HCT116 (cell line): ENCODE results near the gene PLCD1. TPM values are rescaled to one million over a fixed set of nuclear protein-coding genes. Genes with fewer than 3 reads are reported as not detected.

Experiments used
- ATAC-seq: fragments of 200-7000 bp; cut with Tn5 transposase; 2 replicates; pipeline ENCODE4 v1.9.1; 2020; ENCODE audit warnings: mild to moderate bottlenecking, moderate library complexity
- BruUV-seq: library from RNA; stranded (reverse); fragments of 400-500 nt; replicated peaks from 2 replicates; lab custom pipeline; 2021; lab: Mats Ljungman, UMichigan
- CTCF ChIA-PET: fragments of 300-600 bp; sonication (Branson Sonifier 250); formaldehyde crosslinking; loops from one replicate; lab custom pipeline; 2021; ENCODE audit warnings: antibody characterized with exemption; lab: Charles Lee
- POLR2A ChIA-PET: fragments of 300-600, 350-600 bp; sonication (Branson Sonifier 250); formaldehyde crosslinking; loops from one replicate; lab custom pipeline; 2021; ENCODE audit warnings: antibody characterized with exemption; lab: Charles Lee
- RAD21 ChIA-PET, 2 experiments: fragments of 300-600 bp; sonication (Branson Sonifier 250); formaldehyde crosslinking; loops; one replicate each; lab custom pipeline; 2023; ENCODE audit warnings: low total read pairs in 2 of 2; ENCODE audit not compliant: uncharacterized antibody in 2 of 2, unreplicated experiment in 2 of 2, low non-redundant PET in 1 of 2; lab: Charles Lee
- DNase-seq: peaks from one replicate; pipeline ENCODE4 v3.0.0-alpha.2; 2010; ENCODE audit warnings: low read depth, low spot score
- H2AFZ ChIP-seq: fragments of 200-600 bp; shearing (Covaris generic), sonication (generic); 2 replicates; pipeline ENCODE4 v1.6.1; 2017; ENCODE audit warnings: low read depth, mixed run types, mixed read lengths, antibody characterized with exemption, low read length; ENCODE audit not compliant: poor library complexity, severe bottlenecking
- H3K27ac ChIP-seq: 2 replicates; pipeline ENCODE4 v1.5.1; 2012; ENCODE audit warnings: low read depth, low read length
- H3K27me3 ChIP-seq: fragments of 200-600 bp; sonication (generic); 2 replicates; pipeline ENCODE4 v1.6.1; 2016; ENCODE audit warnings: mixed run types, low read length, mixed read lengths; ENCODE audit not compliant: insufficient read depth
- H3K36me3 ChIP-seq, 2 experiments: fragments of 200-500 bp in 1 of 2; fragments of 200-600 bp in 1 of 2; sonication (Bioruptor generic) in 1 of 2; sonication (generic) in 1 of 2; 2 replicates each; pipeline versions ENCODE4 v1.5.1 to v1.6.1; 2014 to 2016; ENCODE audit warnings: low read length in 2 of 2, inconsistent platforms in 1 of 2, mixed read lengths in 1 of 2, mixed run types in 1 of 2; ENCODE audit not compliant: insufficient read depth in 2 of 2, control insufficient read depth in 1 of 2
- H3K4me1 ChIP-seq, 2 experiments: fragments of 200-600 bp in 1 of 2; sonication (generic) in 1 of 2; 2 replicates each; pipeline versions ENCODE4 v1.5.1 to v1.6.1; 2012 to 2017; ENCODE audit warnings: low read length in 2 of 2, inconsistent platforms in 1 of 2, mild to moderate bottlenecking in 1 of 2, mixed read lengths in 1 of 2, mixed run types in 1 of 2, moderate library complexity in 1 of 2; ENCODE audit not compliant: insufficient read depth in 2 of 2, control insufficient read depth in 1 of 2
- H3K4me2 ChIP-seq: fragments of 200-600 bp; sonication (generic); 2 replicates; pipeline ENCODE4 v1.6.1; 2017; ENCODE audit warnings: mixed run types, low read length, mixed read lengths
- H3K4me3 ChIP-seq, 2 experiments: fragments of 200-600 bp in 1 of 2; sonication (generic) in 1 of 2; replicated peaks in 1 of 2; 2 replicates each; pipeline ENCODE4 v1.5.1; 2011 to 2016; ENCODE audit warnings: low read length in 2 of 2, control low read depth in 1 of 2, low read depth in 1 of 2, mild to moderate bottlenecking in 1 of 2, mixed read lengths in 1 of 2, mixed run types in 1 of 2
- H3K79me2 ChIP-seq: fragments of 200-600 bp; sonication (generic); 2 replicates; pipeline ENCODE4 v1.6.1; 2017; ENCODE audit warnings: mild to moderate bottlenecking, mixed run types, low read length, moderate library complexity, mixed read lengths; ENCODE audit not compliant: insufficient read depth
- H3K9ac ChIP-seq: fragments of 200-600 bp; sonication (generic); 2 replicates; pipeline ENCODE4 v1.6.1; 2016; ENCODE audit warnings: low read length, mixed read lengths
- H3K9me2 ChIP-seq: fragments of 200-600 bp; sonication (generic), shearing (Covaris generic); 2 replicates; pipeline ENCODE4 v1.6.1; 2017; ENCODE audit warnings: mixed run types, mild to moderate bottlenecking, moderate library complexity; ENCODE audit not compliant: insufficient read depth
- H3K9me3 ChIP-seq, 2 experiments: fragments of 200-500 bp in 1 of 2; fragments of 200-600 bp in 1 of 2; sonication (Bioruptor generic) in 1 of 2; sonication (generic) in 1 of 2; 2 replicates each; pipeline ENCODE4 v1.6.1; 2014 to 2017; ENCODE audit warnings: low read length in 2 of 2, mixed read lengths in 2 of 2, inconsistent platforms in 1 of 2, low read depth in 1 of 2, mild to moderate bottlenecking in 1 of 2, mixed run types in 1 of 2, moderate library complexity in 1 of 2; ENCODE audit not compliant: control insufficient read depth in 1 of 2, insufficient read depth in 1 of 2
- H4K20me1 ChIP-seq: fragments of 200-600 bp; sonication (generic), shearing (Covaris generic); 2 replicates; pipeline ENCODE4 v1.6.1; 2017; ENCODE audit warnings: mixed run types, mild to moderate bottlenecking, moderate library complexity; ENCODE audit not compliant: insufficient read depth
- ATF3 ChIP-seq: IDR thresholded peaks from 2 replicates; pipeline ENCODE4 v1.6.1; 2012
- CBX3 ChIP-seq: IDR thresholded peaks from 2 replicates; pipeline ENCODE4 v1.6.1; 2012; ENCODE audit warnings: low read depth
- EGR1 ChIP-seq: IDR thresholded peaks from 2 replicates; pipeline ENCODE4 v1.6.1; 2012; ENCODE audit warnings: low read depth
- EZH2 ChIP-seq: fragments of 200-600 bp; sonication (generic); IDR thresholded peaks from 2 replicates; pipeline ENCODE4 v1.6.1; 2017; ENCODE audit warnings: antibody characterized with exemption, mixed run types
- EZH2phosphoT487 ChIP-seq: fragments of 200-600 bp; IDR thresholded peaks from 2 replicates; pipeline ENCODE4 v1.6.1; 2018; ENCODE audit warnings: antibody characterized with exemption, borderline replicate concordance
- FOSL1 ChIP-seq: IDR thresholded peaks from 2 replicates; pipeline ENCODE4 v1.6.1; 2012; ENCODE audit warnings: low read depth
- JUND ChIP-seq: IDR thresholded peaks from 2 replicates; pipeline ENCODE4 v1.6.1; 2012
- MAX ChIP-seq: IDR thresholded peaks from 2 replicates; pipeline ENCODE4 v1.6.1; 2012
- POLR2A ChIP-seq: IDR thresholded peaks from 2 replicates; pipeline ENCODE4 v1.7.0; 2011; ENCODE audit warnings: borderline replicate concordance; ENCODE audit not compliant: insufficient read depth, insufficient read length; ENCODE audit errors: extremely low read depth
- RAD21 ChIP-seq: IDR thresholded peaks from 2 replicates; pipeline ENCODE4 v1.6.1; 2012; ENCODE audit warnings: low read depth, mild to moderate bottlenecking
- SIN3A ChIP-seq: IDR thresholded peaks from 2 replicates; pipeline ENCODE4 v1.6.1; 2012; ENCODE audit warnings: low read depth
- SP1 ChIP-seq: IDR thresholded peaks from 2 replicates; pipeline ENCODE4 v1.6.1; 2012; ENCODE audit warnings: low read depth
- SRF ChIP-seq: IDR thresholded peaks from 2 replicates; pipeline ENCODE4 v1.6.1; 2012; ENCODE audit warnings: low read depth
- TCF7L2 ChIP-seq: IDR thresholded peaks from 2 replicates; pipeline ENCODE4 v1.7.0; 2011; ENCODE audit warnings: borderline replicate concordance, inconsistent platforms; ENCODE audit not compliant: insufficient read depth, insufficient read length; ENCODE audit errors: extremely low read depth
- ZBTB33 ChIP-seq: IDR thresholded peaks from 2 replicates; pipeline ENCODE4 v1.6.1; 2011; ENCODE audit warnings: mild to moderate bottlenecking, low read length, moderate library complexity; ENCODE audit not compliant: insufficient replicate concordance; ENCODE audit errors: extremely low read depth
- ZFX ChIP-seq: fragments of 450-650 bp; IDR thresholded peaks from 2 replicates; pipeline ENCODE4 v1.6.1; 2017
- intact Hi-C: fragments of 100-400 bp; cut with micrococcal nuclease; formaldehyde crosslinking; loops from 2 replicates; pipeline ENCODE4 v1.10.0; 2022
- total RNA-seq: library from RNA; stranded (reverse); gene quantifications from one replicate; pipeline ENCODE4 v1.2.1, GENCODE V29; 2021; ENCODE audit not compliant: unreplicated experiment

PLCD1 gene
- total RNA-seq, 1 experiment from 2014 or later = 15.9 TPM

- no TSS peak for BruUV-seq
- Histone ChIP-seq H4K20me1 (no peaks in the 10 kb centered on the region), H3K79me2 (no peaks in the 10 kb centered on the region), H3K4me2 (no peak overlapping the region), H3K9me3 (no peaks in the 10 kb centered on the region; a peak in 1 of 4 replicates), H2AFZ (no peak overlapping the region), H3K4me1 (no peaks in the 10 kb centered on the region), H3K36me3 (peaks cover 0 to 7% of the 10 kb centered on the region in 2 experiments; a peak in 2 of 4 replicates), H3K27me3 (no peaks in the 10 kb centered on the region), H3K9me2 (no peaks in the 10 kb centered on the region), H3K27ac (no peak overlapping the region), H3K4me3 (no peak overlapping the region), H3K9ac (no peak overlapping the region)
- intact Hi-C loops = no loop called here
- TF ChIP-seq EGR1 = no peak
- TF ChIP-seq JUND = no peak
- TF ChIP-seq ZBTB33 = no peak
- no peak for TF ChIP-seq SP1
- no peak for TF ChIP-seq MAX
- ChIA-PET RAD21 (no interaction called here), CTCF (no interaction called here), POLR2A (no interaction called here)
- DNase-seq (no peak), ATAC-seq (no peak)
Observed at GRCh38 chr3:38016410-38016809, 13.0 kb downstream of the PLCD1 start.

GRCh38 chr3:38015984-38016383 lies 13.5 kb downstream of the PLCD1 start:
- H3K27me3 ChIP-seq = no peaks in the 10 kb centered on the region
- intact Hi-C loops = no loop called here
- TF ChIP-seq JUND (no peak), ZFX (no peak), EZH2phosphoT487 (no peak), FOSL1 (no peak), ZBTB33 (no peak), SP1 (no peak), POLR2A (no peak), MAX (no peak), CBX3 (no peak), TCF7L2 (no peak), ATF3 (no peak), EZH2 (no peak), SIN3A (no peak), RAD21 (no peak), SRF (no peak)
- TF ChIP-seq, all 23 proteins: peak for 0
- DNase-seq (no peak), ATAC-seq (no peak)
- ChIA-PET CTCF (no interaction called here), RAD21 (no interaction called here), POLR2A (no interaction called here)
- Histone ChIP-seq H3K4me2 (no peak overlapping the region), H3K9me3 (no peaks in the 10 kb centered on the region; a peak in 1 of 4 replicates), H3K4me3 (no peak overlapping the region), H3K9me2 (no peaks in the 10 kb centered on the region), H4K20me1 (no peaks in the 10 kb centered on the region), H3K36me3 (peaks cover 0 to 7% of the 10 kb centered on the region in 2 experiments; a peak in 2 of 4 replicates), H2AFZ (no peak overlapping the region), H3K27ac (no peak overlapping the region), H3K4me1 (no peaks in the 10 kb centered on the region), H3K79me2 (no peaks in the 10 kb centered on the region), H3K9ac (no peak overlapping the region)
- BruUV-seq = no TSS peak
